ENCODE measurements around the gene HRCT1. TPM values are rescaled to one million over a fixed set of nuclear protein-coding genes. Genes with fewer than 3 reads are reported as not detected.
A peak's percentile ranks its signal among the peaks of the same experiment; 100 is the strongest.

The HRCT1 gene
- total RNA-seq, 2 donors from 2014 or later: not detected

GRCh38 chr9:35898337-35898736, 7.7 kb upstream of the HRCT1 start:
- no peaks in the 10 kb centered on the region for H3K36me3 Mint-ChIP-seq (ENCODE audit: low read depth)
- no peak overlapping the region for H3K4me3 ChIP-seq (ENCODE audit: low read length)
- DNase-seq: no peak
- H3K36me3 ChIP-seq (ENCODE audit: control insufficient read depth, insufficient read depth, low read length): no peaks in the 10 kb centered on the region
- H3K4me1 Mint-ChIP-seq: no peaks in the 10 kb centered on the region
- no peak overlapping the region for H3K4me3 Mint-ChIP-seq
- H3K4me1 ChIP-seq (ENCODE audit: control insufficient read depth, insufficient read depth, low read length): no peaks in the 10 kb centered on the region
- H3K9me3 Mint-ChIP-seq: no peaks in the 10 kb centered on the region
- H3K27me3 Mint-ChIP-seq (ENCODE audit: insufficient read depth): peaks cover 27% of the 10 kb centered on the region
- H3K9ac ChIP-seq (ENCODE audit: extremely low read depth, low read length, poor library complexity, severe bottlenecking): no peak overlapping the region
- TF ChIP-seq CTCF (conservative IDR thresholded peaks at IDR 0.05): no peak
- H3K9me3 ChIP-seq (ENCODE audit: control insufficient read depth, low read length): no peaks in the 10 kb centered on the region
- no peak overlapping the region for H3K27ac ChIP-seq (ENCODE audit: low read depth, low read length)
- H3K27ac Mint-ChIP-seq: no peak overlapping the region
- peaks cover 27% of the 10 kb centered on the region for H3K27me3 ChIP-seq (ENCODE audit: control insufficient read depth, insufficient read depth, low read length, poor library complexity, severe bottlenecking)

- H3K9ac ChIP-seq (ENCODE audit: extremely low read depth, low read length, poor library complexity, severe bottlenecking): no peak overlapping the region
- H3K27ac ChIP-seq (ENCODE audit: low read depth, low read length): no peak overlapping the region
- no peaks in the 10 kb centered on the region for H3K9me3 Mint-ChIP-seq
- H3K27ac Mint-ChIP-seq: no peak overlapping the region
- no peak for TF ChIP-seq CTCF (conservative IDR thresholded peaks at IDR 0.05)
- H3K27me3 Mint-ChIP-seq (ENCODE audit: insufficient read depth): peaks cover 27% of the 10 kb centered on the region
- no peak overlapping the region for H3K4me3 ChIP-seq (ENCODE audit: low read length)
- H3K4me1 Mint-ChIP-seq: no peaks in the 10 kb centered on the region
- WGBS, 2 experiments (ENCODE audit: insufficient coverage in 1 of 2, insufficient read length in 1 of 2): 87 to 95% methylated on average over 2 of the region's 2 CpGs
- H3K4me1 ChIP-seq (ENCODE audit: control insufficient read depth, insufficient read depth, low read length): no peaks in the 10 kb centered on the region
- H3K4me3 Mint-ChIP-seq: no peak overlapping the region
- no peaks in the 10 kb centered on the region for H3K36me3 ChIP-seq (ENCODE audit: control insufficient read depth, insufficient read depth, low read length)
- H3K9me3 ChIP-seq (ENCODE audit: control insufficient read depth, low read length): no peaks in the 10 kb centered on the region
- H3K36me3 Mint-ChIP-seq (ENCODE audit: low read depth): no peaks in the 10 kb centered on the region
- DNase-seq: no peak
- peaks cover 25% of the 10 kb centered on the region for H3K27me3 ChIP-seq (ENCODE audit: control insufficient read depth, insufficient read depth, low read length, poor library complexity, severe bottlenecking)
Observed at GRCh38 chr9:35899021-35899420, 7.0 kb upstream of the HRCT1 start.

- WGBS, 2 experiments (ENCODE audit: insufficient coverage in 1 of 2, insufficient read length in 1 of 2): 39 to 44% methylated on average over 2 to 3 of the region's 3 CpGs
- Mint-ChIP-seq H3K9me3 (no peaks in the 10 kb centered on the region), H3K4me1 (peaks cover 12% of the 10 kb centered on the region), H3K4me3 (no peak overlapping the region), H3K36me3 (ENCODE audit: low read depth) (no peaks in the 10 kb centered on the region), H3K27me3 (ENCODE audit: insufficient read depth) (peaks cover 31% of the 10 kb centered on the region), H3K27ac (no peak overlapping the region)
- Histone ChIP-seq H3K9me3 (ENCODE audit: control insufficient read depth, low read length) (no peaks in the 10 kb centered on the region), H3K27me3 (ENCODE audit: control insufficient read depth, insufficient read depth, low read length, poor library complexity, severe bottlenecking) (peaks cover 20% of the 10 kb centered on the region), H3K27ac (ENCODE audit: low read depth, low read length) (no peak overlapping the region), H3K4me1 (ENCODE audit: control insufficient read depth, insufficient read depth, low read length) (peaks cover 8% of the 10 kb centered on the region), H3K4me3 (ENCODE audit: low read length) (no peak overlapping the region), H3K9ac (ENCODE audit: extremely low read depth, low read length, poor library complexity, severe bottlenecking) (no peak overlapping the region), H3K36me3 (ENCODE audit: control insufficient read depth, insufficient read depth, low read length) (no peaks in the 10 kb centered on the region)
- peak; percentile 59 for DNase-seq
- peak; percentile 85 for TF ChIP-seq CTCF (conservative IDR thresholded peaks at IDR 0.05)
Observed at GRCh38 chr9:35903049-35903448, 3.0 kb upstream of the HRCT1 start.
